Measurements from ENCODE around the gene AATK.

AATK gene

GRCh38 chr17:81144423-81144781 lies 21.6 kb downstream of the AATK start:
- Histone ChIP-seq H3K27ac (ENCODE audit: low read depth in 2 of 2, low read length in 2 of 2) (no peak overlapping the region), H3K27me3 (ENCODE audit: control insufficient read depth in 2 of 2, insufficient read depth in 2 of 2, low read length in 2 of 2) (no peaks in the 10 kb centered on the region), H3K9ac (ENCODE audit: low read depth in 1 of 2, low read length in 2 of 2) (no peak overlapping the region), H3K4me1 (ENCODE audit: control insufficient read depth in 2 of 2, insufficient read depth in 2 of 2, low read length in 2 of 2) (peaks cover 0 to 2% of the 10 kb centered on the region in 2 donors), H3K9me3 (ENCODE audit: control insufficient read depth in 2 of 2, low read length in 2 of 2) (no peaks in the 10 kb centered on the region), H3K36me3 (ENCODE audit: control insufficient read depth in 2 of 2, insufficient read depth in 2 of 2, low read length in 2 of 2) (no peaks in the 10 kb centered on the region), H3K4me3 (ENCODE audit: low read length in 2 of 2) (no peak overlapping the region)

DNA sequence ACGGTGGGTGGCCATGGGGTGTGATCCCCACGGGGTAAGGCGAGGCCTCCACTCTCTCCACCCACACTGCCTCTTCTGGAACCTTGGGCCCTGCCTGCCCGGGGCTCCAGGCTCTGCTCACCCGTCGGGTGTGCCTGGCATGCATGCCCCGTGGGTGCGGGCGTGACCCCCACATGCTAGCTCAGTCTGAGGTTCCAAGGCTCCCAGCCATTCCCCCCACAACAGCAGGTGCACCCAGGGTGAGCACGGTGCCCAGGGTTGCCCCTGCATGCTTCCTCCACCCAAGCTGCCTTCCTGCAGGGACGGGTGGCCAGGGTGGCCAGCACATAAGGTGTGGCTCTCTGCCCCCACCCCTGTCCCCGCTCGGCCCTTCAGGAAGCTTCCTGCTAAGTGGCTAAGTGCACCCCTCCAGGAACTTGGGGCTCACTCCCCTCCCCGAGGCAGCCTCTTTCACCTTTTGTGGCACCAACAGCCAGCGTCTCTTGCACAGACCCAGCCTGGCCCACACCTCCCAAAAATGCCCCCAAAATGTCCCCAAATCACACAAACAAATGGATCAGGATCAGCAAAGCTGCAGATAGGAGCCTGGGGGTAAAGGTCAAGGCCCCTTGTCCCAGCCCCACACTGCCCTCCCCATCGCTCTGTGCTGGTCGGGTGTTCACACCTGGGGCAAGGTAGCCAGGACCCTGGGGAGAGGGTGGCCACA lies 22.2 kb downstream of the AATK start:
- Histone ChIP-seq H3K36me3 (ENCODE audit: control insufficient read depth in 2 of 2, insufficient read depth in 2 of 2, low read length in 2 of 2) (no peaks in the 10 kb centered on the region), H3K27ac (ENCODE audit: low read depth in 2 of 2, low read length in 2 of 2) (no peak overlapping the region), H3K4me1 (ENCODE audit: control insufficient read depth in 2 of 2, insufficient read depth in 2 of 2, low read length in 2 of 2) (peaks cover 0 to 2% of the 10 kb centered on the region in 2 donors), H3K27me3 (ENCODE audit: control insufficient read depth in 2 of 2, insufficient read depth in 2 of 2, low read length in 2 of 2) (no peaks in the 10 kb centered on the region), H3K9me3 (ENCODE audit: control insufficient read depth in 2 of 2, low read length in 2 of 2) (no peaks in the 10 kb centered on the region), H3K4me3 (ENCODE audit: low read length in 2 of 2) (no peak overlapping the region), H3K9ac (ENCODE audit: low read depth in 1 of 2, low read length in 2 of 2) (no peak overlapping the region)

- no peaks in the 10 kb centered on the region for H3K27me3 ChIP-seq (ENCODE audit: control insufficient read depth in 2 of 2, insufficient read depth in 2 of 2, low read length in 2 of 2)
- H3K27ac ChIP-seq (ENCODE audit: low read depth in 2 of 2, low read length in 2 of 2), result no peak overlapping the region
- no peaks in the 10 kb centered on the region for H3K36me3 ChIP-seq (ENCODE audit: control insufficient read depth in 2 of 2, insufficient read depth in 2 of 2, low read length in 2 of 2)
- peaks cover 0 to 2% of the 10 kb centered on the region in 2 donors for H3K4me1 ChIP-seq (ENCODE audit: control insufficient read depth in 2 of 2, insufficient read depth in 2 of 2, low read length in 2 of 2)
- no peak overlapping the region for H3K4me3 ChIP-seq (ENCODE audit: low read length in 2 of 2)
- H3K9ac ChIP-seq (ENCODE audit: low read depth in 1 of 2, low read length in 2 of 2), result no peak overlapping the region
- no peaks in the 10 kb centered on the region for H3K9me3 ChIP-seq (ENCODE audit: control insufficient read depth in 2 of 2, low read length in 2 of 2)
These were observed 22.9 kb downstream of the AATK start for GRCh38 chr17:81143200-81143527.

DNA sequence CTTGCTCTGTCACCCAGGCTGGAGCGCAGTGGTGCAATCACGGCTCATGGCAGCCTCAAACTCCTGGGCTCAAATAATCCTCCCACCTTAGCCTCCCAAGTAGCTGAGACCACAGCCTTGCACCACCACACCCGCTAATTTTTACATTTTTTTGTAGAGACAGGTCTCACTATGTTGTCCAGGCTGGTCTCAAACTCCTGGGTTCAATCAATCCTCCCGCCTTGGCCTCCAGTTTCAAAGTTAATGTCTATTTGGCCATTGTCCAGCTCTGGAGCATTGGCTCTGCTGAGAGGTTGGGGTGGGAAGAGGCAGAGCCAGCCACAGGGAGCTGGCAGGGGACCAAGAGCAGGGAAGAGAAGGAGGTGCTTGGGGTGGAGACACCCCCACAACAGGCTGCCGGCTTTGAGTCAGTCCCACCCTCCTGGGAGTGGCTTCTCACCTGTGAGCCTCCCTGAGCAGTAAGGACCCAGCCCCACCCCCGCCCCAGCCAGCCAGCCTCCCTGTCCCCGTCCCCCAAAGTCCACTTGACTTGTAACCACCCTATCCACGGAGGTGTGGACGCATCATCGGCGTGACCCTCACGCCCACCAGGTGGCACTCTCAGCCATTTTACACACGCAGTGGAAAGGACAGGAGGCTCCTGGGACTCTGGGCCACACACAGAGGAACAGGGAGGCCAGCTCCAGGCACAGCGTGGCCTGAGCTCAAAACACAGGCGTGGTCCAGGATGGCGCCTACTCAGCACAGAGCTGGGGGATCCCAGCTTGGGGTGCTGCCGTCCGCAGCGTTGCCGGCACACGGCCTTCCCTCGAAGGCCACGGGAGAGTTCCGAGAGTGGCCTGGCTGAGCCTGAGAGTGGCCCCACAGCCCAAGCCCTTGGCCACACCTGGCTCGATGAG lies 23.5 kb downstream of the AATK start:
- Histone ChIP-seq H3K4me1 (ENCODE audit: control insufficient read depth in 2 of 2, insufficient read depth in 2 of 2, low read length in 2 of 2) (peaks cover 0 to 2% of the 10 kb centered on the region in 2 donors), H3K36me3 (ENCODE audit: control insufficient read depth in 2 of 2, insufficient read depth in 2 of 2, low read length in 2 of 2) (no peaks in the 10 kb centered on the region), H3K27me3 (ENCODE audit: control insufficient read depth in 2 of 2, insufficient read depth in 2 of 2, low read length in 2 of 2) (no peaks in the 10 kb centered on the region), H3K9me3 (ENCODE audit: control insufficient read depth in 2 of 2, low read length in 2 of 2) (no peaks in the 10 kb centered on the region), H3K27ac (ENCODE audit: low read depth in 2 of 2, low read length in 2 of 2) (no peak overlapping the region), H3K9ac (ENCODE audit: low read depth in 1 of 2, low read length in 2 of 2) (no peak overlapping the region), H3K4me3 (ENCODE audit: low read length in 2 of 2) (no peak overlapping the region)

GRCh38 chr17:81140695-81141094 lies 25.3 kb downstream of the AATK start:
- H3K9ac ChIP-seq (ENCODE audit: low read depth in 1 of 2, low read length in 2 of 2), result no peak overlapping the region

GRCh38 chr17:81140018-81140417 lies 26.0 kb downstream of the AATK start:
- Histone ChIP-seq H3K4me3 (ENCODE audit: low read length in 2 of 2) (no peak overlapping the region), H3K9ac (ENCODE audit: low read depth in 1 of 2, low read length in 2 of 2) (no peak overlapping the region), H3K9me3 (ENCODE audit: control insufficient read depth in 2 of 2, low read length in 2 of 2) (no peaks in the 10 kb centered on the region), H3K36me3 (ENCODE audit: control insufficient read depth in 2 of 2, insufficient read depth in 2 of 2, low read length in 2 of 2) (no peaks in the 10 kb centered on the region), H3K27me3 (ENCODE audit: control insufficient read depth in 2 of 2, insufficient read depth in 2 of 2, low read length in 2 of 2) (no peaks in the 10 kb centered on the region), H3K4me1 (ENCODE audit: control insufficient read depth in 2 of 2, insufficient read depth in 2 of 2, low read length in 2 of 2) (peaks cover 0 to 7% of the 10 kb centered on the region in 2 donors), H3K27ac (ENCODE audit: low read depth in 2 of 2, low read length in 2 of 2) (no peak overlapping the region)

More at GRCh38 chr17:81140695-81141094, 25.3 kb downstream of the AATK start:
- no peaks in the 10 kb centered on the region for H3K27me3 ChIP-seq (ENCODE audit: control insufficient read depth in 2 of 2, insufficient read depth in 2 of 2, low read length in 2 of 2)
- H3K4me1 ChIP-seq (ENCODE audit: control insufficient read depth in 2 of 2, insufficient read depth in 2 of 2, low read length in 2 of 2), result peaks cover 0 to 5% of the 10 kb centered on the region in 2 donors
- no peak overlapping the region for H3K27ac ChIP-seq (ENCODE audit: low read depth in 2 of 2, low read length in 2 of 2)
- H3K4me3 ChIP-seq (ENCODE audit: low read length in 2 of 2), result no peak overlapping the region
- H3K9me3 ChIP-seq (ENCODE audit: control insufficient read depth in 2 of 2, low read length in 2 of 2), result no peaks in the 10 kb centered on the region
- H3K36me3 ChIP-seq (ENCODE audit: control insufficient read depth in 2 of 2, insufficient read depth in 2 of 2, low read length in 2 of 2), result no peaks in the 10 kb centered on the region

DNA sequence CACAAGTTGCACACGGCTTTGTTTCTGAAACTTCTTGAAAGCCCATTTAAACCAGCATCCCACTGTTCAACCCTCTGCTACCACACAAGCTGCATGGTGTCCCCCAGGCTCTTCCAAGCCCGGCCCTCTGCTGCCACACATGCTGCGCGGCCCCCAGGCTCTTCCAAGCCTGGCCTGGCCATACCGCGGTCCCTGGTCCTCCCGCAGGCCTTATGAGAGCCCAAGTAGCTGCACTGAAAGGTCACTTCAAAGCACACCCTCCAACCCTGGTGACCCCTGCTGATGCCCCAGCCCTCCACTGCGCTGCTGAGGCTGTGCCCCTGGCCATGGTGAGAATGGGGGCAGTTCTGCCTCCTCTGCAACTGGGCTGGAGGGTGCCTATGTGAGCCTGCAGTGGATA lies 26.6 kb downstream of the AATK start:
- Histone ChIP-seq H3K27ac (ENCODE audit: low read depth in 2 of 2, low read length in 2 of 2) (no peak overlapping the region), H3K9ac (ENCODE audit: low read depth in 1 of 2, low read length in 2 of 2) (no peak overlapping the region), H3K9me3 (ENCODE audit: control insufficient read depth in 2 of 2, low read length in 2 of 2) (no peaks in the 10 kb centered on the region), H3K27me3 (ENCODE audit: control insufficient read depth in 2 of 2, insufficient read depth in 2 of 2, low read length in 2 of 2) (no peaks in the 10 kb centered on the region), H3K36me3 (ENCODE audit: control insufficient read depth in 2 of 2, insufficient read depth in 2 of 2, low read length in 2 of 2) (no peaks in the 10 kb centered on the region), H3K4me3 (ENCODE audit: low read length in 2 of 2) (no peak overlapping the region), H3K4me1 (ENCODE audit: control insufficient read depth in 2 of 2, insufficient read depth in 2 of 2, low read length in 2 of 2) (peaks cover 0 to 7% of the 10 kb centered on the region in 2 donors)

DNA sequence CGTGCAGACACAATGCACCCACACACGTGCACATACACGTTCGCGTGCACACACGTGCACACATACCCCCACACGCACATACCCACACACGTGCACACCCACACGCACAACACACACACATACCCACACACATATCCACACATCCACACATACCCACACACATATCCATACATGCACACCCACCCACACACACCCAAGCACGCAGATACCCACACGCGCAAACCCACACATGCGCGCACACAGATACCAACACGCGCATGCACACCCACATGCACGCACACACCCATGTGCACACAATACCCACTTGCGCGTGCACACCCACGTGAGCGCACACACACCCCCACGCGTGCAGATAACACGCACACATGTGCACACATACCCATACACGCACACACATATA lies 27.5 kb downstream of the AATK start:
- no peak overlapping the region for H3K9ac ChIP-seq (ENCODE audit: low read depth in 1 of 2, low read length in 2 of 2)
- H3K27ac ChIP-seq (ENCODE audit: low read depth in 2 of 2, low read length in 2 of 2), result no peak overlapping the region
- H3K4me3 ChIP-seq (ENCODE audit: low read length in 2 of 2), result no peak overlapping the region
- no peaks in the 10 kb centered on the region for H3K27me3 ChIP-seq (ENCODE audit: control insufficient read depth in 2 of 2, insufficient read depth in 2 of 2, low read length in 2 of 2)
- no peaks in the 10 kb centered on the region for H3K9me3 ChIP-seq (ENCODE audit: control insufficient read depth in 2 of 2, low read length in 2 of 2)
- no peaks in the 10 kb centered on the region for H3K36me3 ChIP-seq (ENCODE audit: control insufficient read depth in 2 of 2, insufficient read depth in 2 of 2, low read length in 2 of 2)
- peaks cover 0 to 7% of the 10 kb centered on the region in 2 donors for H3K4me1 ChIP-seq (ENCODE audit: control insufficient read depth in 2 of 2, insufficient read depth in 2 of 2, low read length in 2 of 2)

- Histone ChIP-seq H3K4me3 (ENCODE audit: low read length in 2 of 2) (no peak overlapping the region), H3K27ac (ENCODE audit: low read depth in 2 of 2, low read length in 2 of 2) (no peak overlapping the region), H3K9me3 (ENCODE audit: control insufficient read depth in 2 of 2, low read length in 2 of 2) (no peaks in the 10 kb centered on the region), H3K27me3 (ENCODE audit: control insufficient read depth in 2 of 2, insufficient read depth in 2 of 2, low read length in 2 of 2) (no peaks in the 10 kb centered on the region), H3K9ac (ENCODE audit: low read depth in 1 of 2, low read length in 2 of 2) (no peak overlapping the region), H3K36me3 (ENCODE audit: control insufficient read depth in 2 of 2, insufficient read depth in 2 of 2, low read length in 2 of 2) (no peaks in the 10 kb centered on the region), H3K4me1 (ENCODE audit: control insufficient read depth in 2 of 2, insufficient read depth in 2 of 2, low read length in 2 of 2) (peaks cover 0 to 10% of the 10 kb centered on the region in 2 donors)
These were observed 27.9 kb downstream of the AATK start for GRCh38 chr17:81138083-81138482.

DNA sequence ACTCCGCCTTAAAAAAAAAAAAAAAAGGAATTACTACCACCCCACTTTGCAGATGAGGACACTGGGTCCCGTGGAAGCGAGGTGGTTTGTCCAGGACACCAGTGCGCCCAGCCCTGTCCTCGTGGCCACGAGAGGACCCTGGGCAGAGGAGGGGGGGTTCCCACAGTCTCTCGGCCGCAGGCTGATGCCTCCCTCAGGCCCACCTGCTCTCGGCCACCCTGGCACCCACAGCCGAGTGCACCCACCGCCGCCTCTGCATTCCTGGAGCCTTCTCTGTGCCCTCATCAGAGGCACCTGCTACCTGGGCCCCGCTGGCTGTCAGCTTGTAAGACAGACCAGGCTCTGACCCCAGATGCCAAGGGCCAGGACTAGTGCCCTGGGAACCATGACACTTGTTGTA lies 28.8 kb downstream of the AATK start:
- H3K27me3 ChIP-seq (ENCODE audit: control insufficient read depth in 2 of 2, insufficient read depth in 2 of 2, low read length in 2 of 2), result no peaks in the 10 kb centered on the region
- no peaks in the 10 kb centered on the region for H3K9me3 ChIP-seq (ENCODE audit: control insufficient read depth in 2 of 2, low read length in 2 of 2)
- H3K4me3 ChIP-seq (ENCODE audit: low read length in 2 of 2), result no peak overlapping the region
- H3K4me1 ChIP-seq (ENCODE audit: control insufficient read depth in 2 of 2, insufficient read depth in 2 of 2, low read length in 2 of 2), result peaks cover 0 to 14% of the 10 kb centered on the region in 2 donors
- H3K27ac ChIP-seq (ENCODE audit: low read depth in 2 of 2, low read length in 2 of 2), result no peak overlapping the region
- no peak overlapping the region for H3K9ac ChIP-seq (ENCODE audit: low read depth in 1 of 2, low read length in 2 of 2)
- H3K36me3 ChIP-seq (ENCODE audit: control insufficient read depth in 2 of 2, insufficient read depth in 2 of 2, low read length in 2 of 2), result no peaks in the 10 kb centered on the region
